IMR-90 (cell line): Measurements from ENCODE around the gene HCN2.
A peak's percentile ranks its signal among the peaks of the same experiment; 100 is the strongest.

Source experiments
- ELK1 ChIP-seq: fragments of 150-350 bp; IDR thresholded peaks from 2 replicates; pipeline ENCODE4 v1.6.1; 2016; ENCODE audit warnings: low read depth, mild to moderate bottlenecking, low read length, moderate library complexity, borderline replicate concordance
- FOS ChIP-seq: fragments of 150-350 bp; IDR thresholded peaks from 2 replicates; pipeline ENCODE4 v1.6.1; 2016; ENCODE audit warnings: low read depth, low read length
- MAZ ChIP-seq: IDR thresholded peaks from 2 replicates; pipeline ENCODE4 v1.6.1; 2012; ENCODE audit warnings: low read depth, mild to moderate bottlenecking, low read length, improper control_type of control experiment, moderate library complexity, borderline replicate concordance
- MXI1 ChIP-seq: IDR thresholded peaks from 2 replicates; pipeline ENCODE4 v1.6.1; 2012; ENCODE audit warnings: low read depth, mild to moderate bottlenecking, low read length, moderate library complexity, borderline replicate concordance
- POLR2A ChIP-seq: IDR thresholded peaks from 2 replicates; pipeline ENCODE4 v1.6.1; 2012; ENCODE audit warnings: mild to moderate bottlenecking, low read depth, low read length
- RAD21 ChIP-seq: IDR thresholded peaks from 2 replicates; pipeline ENCODE4 v1.6.1; 2012; ENCODE audit warnings: low read length, improper control_type of control experiment
- RFX5 ChIP-seq: IDR thresholded peaks from 2 replicates; pipeline ENCODE4 v1.8.0; 2012; ENCODE audit warnings: low read depth, mild to moderate bottlenecking, low read length, moderate library complexity
- USF2 ChIP-seq: fragments of 150-350 bp; IDR thresholded peaks from 2 replicates; pipeline ENCODE4 v1.6.1; 2017; ENCODE audit warnings: mild to moderate bottlenecking, antibody characterized with exemption, low read length, low read depth
- TF ChIP-seq, protein P1 (sequence below): conservative IDR thresholded peaks from 2 replicates; pipeline ENCODE4 v1.5.1; 2012; ENCODE audit warnings: mild to moderate bottlenecking, low read depth, low read length, improper control_type of control experiment

- TF ChIP-seq POLR2A (no peak), MXI1 (no peak), FOS (no peak), RFX5 (no peak), MAZ (peak; percentile 92), ELK1 (no peak), USF2 (no peak), RAD21 (peak; percentile 83)
- TF ChIP-seq, protein P1, sequence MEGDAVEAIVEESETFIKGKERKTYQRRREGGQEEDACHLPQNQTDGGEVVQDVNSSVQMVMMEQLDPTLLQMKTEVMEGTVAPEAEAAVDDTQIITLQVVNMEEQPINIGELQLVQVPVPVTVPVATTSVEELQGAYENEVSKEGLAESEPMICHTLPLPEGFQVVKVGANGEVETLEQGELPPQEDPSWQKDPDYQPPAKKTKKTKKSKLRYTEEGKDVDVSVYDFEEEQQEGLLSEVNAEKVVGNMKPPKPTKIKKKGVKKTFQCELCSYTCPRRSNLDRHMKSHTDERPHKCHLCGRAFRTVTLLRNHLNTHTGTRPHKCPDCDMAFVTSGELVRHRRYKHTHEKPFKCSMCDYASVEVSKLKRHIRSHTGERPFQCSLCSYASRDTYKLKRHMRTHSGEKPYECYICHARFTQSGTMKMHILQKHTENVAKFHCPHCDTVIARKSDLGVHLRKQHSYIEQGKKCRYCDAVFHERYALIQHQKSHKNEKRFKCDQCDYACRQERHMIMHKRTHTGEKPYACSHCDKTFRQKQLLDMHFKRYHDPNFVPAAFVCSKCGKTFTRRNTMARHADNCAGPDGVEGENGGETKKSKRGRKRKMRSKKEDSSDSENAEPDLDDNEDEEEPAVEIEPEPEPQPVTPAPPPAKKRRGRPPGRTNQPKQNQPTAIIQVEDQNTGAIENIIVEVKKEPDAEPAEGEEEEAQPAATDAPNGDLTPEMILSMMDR, result peak; percentile 85
Measured at GRCh38 chr19:584240-585001, 5.3 kb upstream of the HCN2 start.
